Measurements from ENCODE around the gene ABITRAM. TPM values are rescaled to one million over a fixed set of nuclear protein-coding genes. Genes with fewer than 3 reads are reported as not detected.

ABITRAM gene
- total and polyA plus RNA-seq, 2 donors (not counting 3 experiments of a cell fraction or from before 2014, with no cell fraction given): 8.8 to 10.6 TPM

DNA sequence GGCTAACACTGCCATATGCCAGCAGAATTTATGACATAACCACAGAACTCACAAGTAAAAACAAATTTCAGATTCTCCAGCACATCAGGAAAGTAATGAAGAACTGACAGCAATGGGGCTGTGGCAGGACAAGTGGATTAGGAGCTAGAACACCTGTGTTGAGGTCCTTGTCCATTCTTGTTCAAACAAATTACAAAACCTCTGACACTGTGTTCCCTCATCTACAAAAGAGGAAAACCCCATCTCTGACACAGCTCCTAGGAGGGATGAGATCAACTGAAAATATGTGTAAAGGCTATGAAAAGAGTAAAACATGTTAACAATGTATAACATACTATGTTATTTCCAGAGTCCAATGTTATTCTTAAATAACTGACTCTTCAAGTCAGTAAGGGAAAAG, 23.8 kb upstream of the ABITRAM start:
- Histone ChIP-seq H3K4me3 (replicated peaks in 1 of 3; ENCODE audit: insufficient read depth in 1 of 3, low read depth in 1 of 3, low read length in 3 of 3) (no peak overlapping the region), H3K36me3 (ENCODE audit: control insufficient read depth in 2 of 2, extremely low read depth in 1 of 2, insufficient read depth in 2 of 2, low read length in 2 of 2) (peaks cover 17 to 23% of the 10 kb centered on the region in 2 experiments), H3K79me2 (ENCODE audit: control insufficient read depth, insufficient read depth, low read length) (no peaks in the 10 kb centered on the region), H3K27ac (ENCODE audit: insufficient read depth, low read depth, low read length) (no peak overlapping the region), H2AFZ (ENCODE audit: low read depth, low read length) (no peak overlapping the region), H3K27me3 (ENCODE audit: control insufficient read depth in 2 of 2, insufficient read depth in 2 of 2, low read length in 2 of 2) (no peaks in the 10 kb centered on the region), H3K9me3 (replicated peaks; ENCODE audit: control insufficient read depth, insufficient read depth, low read length) (no peaks in the 10 kb centered on the region), H4K20me1 (replicated peaks; ENCODE audit: control insufficient read depth, extremely low read depth, insufficient read depth, low read length) (no peaks in the 10 kb centered on the region), H3K4me2 (ENCODE audit: insufficient read depth, low read length) (no peak overlapping the region), H3K9me1 (replicated peaks; ENCODE audit: control insufficient read depth, extremely low read depth, insufficient read depth, low read length) (no peaks in the 10 kb centered on the region), H3K4me1 (ENCODE audit: control insufficient read depth, extremely low read depth, insufficient read depth, low read length) (no peaks in the 10 kb centered on the region), H3K9ac (replicated peaks; ENCODE audit: extremely low read depth, insufficient read depth, low read length) (no peak overlapping the region)
- ChIA-PET CTCF (interaction anchor here (1.2 to 1.5 kb wide), 2 partner anchors 11 to 44 kb away, joined by 5 to 7 read pairs; no protein-coding TSS in a partner anchor), POLR2A (no interaction called here)
- DNase-seq (ENCODE audit: low read depth, low spot score) (no peak), FAIRE-seq (no peak)
- intact Hi-C loops (cut with micrococcal nuclease): no loop called here
- TF ChIP-seq, protein P1, sequence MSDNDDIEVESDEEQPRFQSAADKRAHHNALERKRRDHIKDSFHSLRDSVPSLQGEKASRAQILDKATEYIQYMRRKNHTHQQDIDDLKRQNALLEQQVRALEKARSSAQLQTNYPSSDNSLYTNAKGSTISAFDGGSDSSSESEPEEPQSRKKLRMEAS (IDR thresholded peaks at IDR 0.05; ENCODE audit: insufficient read depth, insufficient read length): no peak
- TF ChIP-seq FOS (IDR thresholded peaks at IDR 0.05; ENCODE audit: borderline replicate concordance, insufficient read depth, low read length) (no peak), MYC (IDR thresholded peaks at IDR 0.05; ENCODE audit: low read depth, low read length) (no peak), GATA2 (IDR thresholded peaks at IDR 0.05; ENCODE audit: insufficient read depth, insufficient read length, low read depth, low read length) (no peak), EZH2 (IDR thresholded peaks at IDR 0.05; ENCODE audit: borderline replicate concordance, low read depth, low read length, severe bottlenecking) (no peak), POLR2A (IDR thresholded peaks at IDR 0.05; ENCODE audit: low read depth, low read length) (no peak), POLR2AphosphoS5 (IDR thresholded peaks at IDR 0.05; ENCODE audit: insufficient read depth, low read depth, low read length) (no peak), JUN (IDR thresholded peaks at IDR 0.05; ENCODE audit: borderline replicate concordance, insufficient read depth, insufficient read length, low read depth) (no peak)
- TF ChIP-seq, protein P2, sequence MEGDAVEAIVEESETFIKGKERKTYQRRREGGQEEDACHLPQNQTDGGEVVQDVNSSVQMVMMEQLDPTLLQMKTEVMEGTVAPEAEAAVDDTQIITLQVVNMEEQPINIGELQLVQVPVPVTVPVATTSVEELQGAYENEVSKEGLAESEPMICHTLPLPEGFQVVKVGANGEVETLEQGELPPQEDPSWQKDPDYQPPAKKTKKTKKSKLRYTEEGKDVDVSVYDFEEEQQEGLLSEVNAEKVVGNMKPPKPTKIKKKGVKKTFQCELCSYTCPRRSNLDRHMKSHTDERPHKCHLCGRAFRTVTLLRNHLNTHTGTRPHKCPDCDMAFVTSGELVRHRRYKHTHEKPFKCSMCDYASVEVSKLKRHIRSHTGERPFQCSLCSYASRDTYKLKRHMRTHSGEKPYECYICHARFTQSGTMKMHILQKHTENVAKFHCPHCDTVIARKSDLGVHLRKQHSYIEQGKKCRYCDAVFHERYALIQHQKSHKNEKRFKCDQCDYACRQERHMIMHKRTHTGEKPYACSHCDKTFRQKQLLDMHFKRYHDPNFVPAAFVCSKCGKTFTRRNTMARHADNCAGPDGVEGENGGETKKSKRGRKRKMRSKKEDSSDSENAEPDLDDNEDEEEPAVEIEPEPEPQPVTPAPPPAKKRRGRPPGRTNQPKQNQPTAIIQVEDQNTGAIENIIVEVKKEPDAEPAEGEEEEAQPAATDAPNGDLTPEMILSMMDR (IDR thresholded peaks at IDR 0.05; ENCODE audit: extremely low read depth in 1 of 2, insufficient read depth in 1 of 2, low read depth in 1 of 2, low read length in 2 of 2): no peak
- BruUV-seq (replicated peaks): no TSS peak
- dilution Hi-C loops (cut with MboI; ENCODE audit: extremely low pct_ligation_motif_present, low sequenced_read_pairs): no loop called here
